Measurements from ENCODE around the gene RRP7A. TPM values are rescaled to one million over a fixed set of nuclear protein-coding genes. Genes with fewer than 3 reads are reported as not detected.
A peak's percentile ranks its signal among the peaks of the same experiment; 100 is the strongest.

RRP7A gene
- total and polyA plus RNA-seq, 2 donors (not counting 3 experiments of a cell fraction or from before 2014, with no cell fraction given): 35.3 to 83.7 TPM

DNA sequence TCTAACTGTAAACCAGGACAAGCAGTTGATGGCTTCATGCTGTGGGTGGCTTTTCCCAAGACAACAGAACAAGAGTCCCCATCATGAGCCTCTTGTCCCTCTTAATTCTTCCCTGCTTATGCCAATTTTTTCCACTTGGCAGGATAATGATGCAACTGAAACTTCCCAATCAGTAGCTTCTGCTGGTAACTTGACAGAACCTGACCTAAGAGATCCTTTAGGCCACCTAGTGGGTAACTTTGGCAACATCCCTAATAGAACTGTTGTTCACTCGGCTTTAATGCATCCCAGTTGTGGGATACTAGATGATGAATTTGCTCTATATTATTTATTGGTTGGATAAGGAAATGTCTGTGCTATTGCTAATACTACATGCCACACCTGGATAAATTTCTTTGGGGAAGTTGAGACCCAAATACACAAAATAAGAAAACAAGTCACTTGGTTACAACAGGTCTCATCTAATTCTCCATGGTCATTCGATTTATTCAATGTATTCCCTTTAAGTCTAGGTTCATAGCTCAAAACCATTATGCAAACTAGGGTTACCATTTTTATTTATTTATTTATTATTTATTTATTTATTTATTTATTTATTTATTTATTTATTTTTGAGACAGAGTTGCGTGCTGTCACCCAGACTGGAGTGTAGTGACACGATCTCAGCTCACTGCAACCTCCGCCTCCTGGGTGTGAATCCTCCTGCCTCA lies 46.0 kb downstream of the RRP7A start:
- no peaks in the 10 kb centered on the region for H3K9me1 ChIP-seq (replicated peaks; ENCODE audit: control insufficient read depth, extremely low read depth, insufficient read depth, low read length)
- no peaks in the 10 kb centered on the region for H3K36me3 ChIP-seq (ENCODE audit: control insufficient read depth in 2 of 2, extremely low read depth in 1 of 2, insufficient read depth in 2 of 2, low read length in 2 of 2)
- no TSS peak for BruUV-seq (replicated peaks)
- FAIRE-seq: peak; percentile 84
- H2AFZ ChIP-seq (ENCODE audit: low read depth, low read length): no peak overlapping the region
- no peaks in the 10 kb centered on the region for H4K20me1 ChIP-seq (replicated peaks; ENCODE audit: control insufficient read depth, extremely low read depth, insufficient read depth, low read length)
- H3K27me3 ChIP-seq (ENCODE audit: control insufficient read depth in 2 of 2, insufficient read depth in 2 of 2, low read length in 2 of 2): peaks cover 2 to 4% of the 10 kb centered on the region in 2 experiments
- no peaks in the 10 kb centered on the region for H3K9me3 ChIP-seq (replicated peaks; ENCODE audit: control insufficient read depth, insufficient read depth, low read length)
- intact Hi-C loops (cut with micrococcal nuclease) (no loop called here), dilution Hi-C loops (cut with MboI; ENCODE audit: extremely low pct_ligation_motif_present, low sequenced_read_pairs) (no loop called here)
- DNase-seq (ENCODE audit: low read depth, low spot score): peak; percentile 56
- H3K4me3 ChIP-seq (replicated peaks in 1 of 3; ENCODE audit: insufficient read depth in 1 of 3, low read depth in 1 of 3, low read length in 3 of 3): no peak overlapping the region
- no peaks in the 10 kb centered on the region for H3K79me2 ChIP-seq (ENCODE audit: control insufficient read depth, insufficient read depth, low read length)
- ChIA-PET POLR2A (interaction anchor here (0.7 kb wide), 1 partner anchor 428 kb away, joined by 3 read pairs; no protein-coding TSS in a partner anchor), CTCF (interaction anchor here (0.6 to 2.8 kb wide), 26 partner anchors 9 to 776 kb away, joined by 3 to 28 read pairs (median 4); partner anchors contain the start of gene NDUFA6)
- TF ChIP-seq POLR2AphosphoS5 (IDR thresholded peaks at IDR 0.05; ENCODE audit: insufficient read depth, low read depth, low read length): no peak
- TF ChIP-seq POLR2A (IDR thresholded peaks at IDR 0.05; ENCODE audit: low read depth, low read length): no peak
- TF ChIP-seq FOS (IDR thresholded peaks at IDR 0.05; ENCODE audit: borderline replicate concordance, insufficient read depth, low read length): no peak
- TF ChIP-seq, protein P1, sequence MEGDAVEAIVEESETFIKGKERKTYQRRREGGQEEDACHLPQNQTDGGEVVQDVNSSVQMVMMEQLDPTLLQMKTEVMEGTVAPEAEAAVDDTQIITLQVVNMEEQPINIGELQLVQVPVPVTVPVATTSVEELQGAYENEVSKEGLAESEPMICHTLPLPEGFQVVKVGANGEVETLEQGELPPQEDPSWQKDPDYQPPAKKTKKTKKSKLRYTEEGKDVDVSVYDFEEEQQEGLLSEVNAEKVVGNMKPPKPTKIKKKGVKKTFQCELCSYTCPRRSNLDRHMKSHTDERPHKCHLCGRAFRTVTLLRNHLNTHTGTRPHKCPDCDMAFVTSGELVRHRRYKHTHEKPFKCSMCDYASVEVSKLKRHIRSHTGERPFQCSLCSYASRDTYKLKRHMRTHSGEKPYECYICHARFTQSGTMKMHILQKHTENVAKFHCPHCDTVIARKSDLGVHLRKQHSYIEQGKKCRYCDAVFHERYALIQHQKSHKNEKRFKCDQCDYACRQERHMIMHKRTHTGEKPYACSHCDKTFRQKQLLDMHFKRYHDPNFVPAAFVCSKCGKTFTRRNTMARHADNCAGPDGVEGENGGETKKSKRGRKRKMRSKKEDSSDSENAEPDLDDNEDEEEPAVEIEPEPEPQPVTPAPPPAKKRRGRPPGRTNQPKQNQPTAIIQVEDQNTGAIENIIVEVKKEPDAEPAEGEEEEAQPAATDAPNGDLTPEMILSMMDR (IDR thresholded peaks at IDR 0.05; ENCODE audit: extremely low read depth in 1 of 2, insufficient read depth in 1 of 2, low read depth in 1 of 2, low read length in 2 of 2): peak; percentile 51 to 56
- TF ChIP-seq, protein P2, sequence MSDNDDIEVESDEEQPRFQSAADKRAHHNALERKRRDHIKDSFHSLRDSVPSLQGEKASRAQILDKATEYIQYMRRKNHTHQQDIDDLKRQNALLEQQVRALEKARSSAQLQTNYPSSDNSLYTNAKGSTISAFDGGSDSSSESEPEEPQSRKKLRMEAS (IDR thresholded peaks at IDR 0.05; ENCODE audit: insufficient read depth, insufficient read length): no peak
- TF ChIP-seq MYC (IDR thresholded peaks at IDR 0.05; ENCODE audit: low read depth, low read length): no peak
- H3K4me2 ChIP-seq (ENCODE audit: insufficient read depth, low read length): no peak overlapping the region
- H3K4me1 ChIP-seq (ENCODE audit: control insufficient read depth, extremely low read depth, insufficient read depth, low read length): no peaks in the 10 kb centered on the region
- no peak overlapping the region for H3K27ac ChIP-seq (ENCODE audit: insufficient read depth, low read depth, low read length)
- no peak overlapping the region for H3K9ac ChIP-seq (replicated peaks; ENCODE audit: extremely low read depth, insufficient read depth, low read length)
